Kidney (tissue), 14 donors: ENCODE results near the gene BCL2L12. TPM values are rescaled to one million over a fixed set of nuclear protein-coding genes. Genes with fewer than 3 reads are reported as not detected.
A peak's percentile ranks its signal among the peaks of the same experiment; 100 is the strongest.

Source experiments
- DNase-seq, 5 donors: peaks; one replicate each; pipeline ENCODE4 v3.0.0-alpha.2; 2013 to 2020
- FAIRE-seq: peaks from 2 replicates; lab custom pipeline; 2012; peaks lifted over from hg19 to GRCh38; lab: Jason Lieb, UNC
- H3K27ac ChIP-seq, 2 donors: one replicate each; pipeline ENCODE4 v1.7.0; 2013; ENCODE audit warnings: low read depth in 2 of 2, low read length in 2 of 2, inconsistent platforms in 1 of 2
- H3K27me3 ChIP-seq: one replicate; pipeline ENCODE4 v1.7.1; 2013; ENCODE audit warnings: low read length, inconsistent platforms; ENCODE audit not compliant: control insufficient read depth, insufficient read depth
- H3K36me3 ChIP-seq, 3 donors: one replicate each; pipeline versions ENCODE4 v1.7.0 to v1.7.1; 2013; ENCODE audit warnings: low read length in 3 of 3, control low read depth in 1 of 3, inconsistent platforms in 1 of 3; ENCODE audit not compliant: insufficient read depth in 3 of 3, control insufficient read depth in 2 of 3
- H3K4me1 ChIP-seq, 3 donors: one replicate each; pipeline versions ENCODE4 v1.7.0 to v1.7.1; 2013; ENCODE audit warnings: low read length in 3 of 3, inconsistent platforms in 1 of 3, low read depth in 1 of 3; ENCODE audit not compliant: control insufficient read depth in 2 of 3, insufficient read depth in 2 of 3
- H3K4me3 ChIP-seq, 3 donors: one replicate each; pipeline versions ENCODE4 v1.7.0 to v1.8.1; 2013; ENCODE audit warnings: low read length in 3 of 3, control low read depth in 1 of 3, inconsistent platforms in 1 of 3
- H3K9ac ChIP-seq, 3 donors: one replicate each; pipeline versions ENCODE4 v1.7.0 to v1.7.1; 2013; ENCODE audit warnings: low read length in 3 of 3, control low read depth in 1 of 3, inconsistent platforms in 1 of 3
- H3K9me3 ChIP-seq, 3 donors: one replicate each; pipeline versions ENCODE4 v1.7.0 to v1.7.1; 2013; ENCODE audit warnings: low read length in 3 of 3, control low read depth in 1 of 3, inconsistent platforms in 1 of 3; ENCODE audit not compliant: control insufficient read depth in 2 of 3, insufficient read depth in 1 of 3
- intact Hi-C: fragments of 100-400 bp; cut with DNase I; formaldehyde crosslinking; loops from one replicate; pipeline ENCODE4 v1.11.1; 2022
- polyA plus RNA-seq: library from polyadenylated mRNA; stranded (reverse); fragments of 350-450 nt; fragmentation: Illumina TruSeq; extraction: RNeasy Lipid Tissue Mini Kit (QIAGEN cat#74804); gene quantifications from one replicate; pipeline ENCODE4 v1.2.3, GENCODE V29; 2014; ENCODE audit warnings: low read depth, low replicate concordance; ENCODE audit not compliant: insufficient read depth
- total RNA-seq: library from RNA; stranded (reverse); fragmentation: NEBNext Ultra II Directional; extraction: Animal tissue kit (Norgen Biotek cat#: 25700); gene quantifications from one replicate; pipeline ENCODE4 v1.2.1, GENCODE V29; 2021
- TF ChIP-seq, protein P1 (sequence below): IDR thresholded peaks from 3 replicates; pipeline ENCODE4 v1.5.1; 2012; ENCODE audit warnings: mild to moderate bottlenecking, moderate library complexity, borderline replicate concordance; ENCODE audit not compliant: insufficient read depth; ENCODE audit errors: extremely low read depth
- donor health status: control.
- donor health status: control.
- donor health status: control.
- donor health status: control.
- donor health status: control.
- donor health status: DM: yes; HTN: yes; CAD: no.
- donor health status: Normal renal cell carcinoma (clear cell type).

Gene BCL2L12
- total and polyA plus RNA-seq, 2 donors from 2014 or later = 13.5 to 14.4 TPM

DNA sequence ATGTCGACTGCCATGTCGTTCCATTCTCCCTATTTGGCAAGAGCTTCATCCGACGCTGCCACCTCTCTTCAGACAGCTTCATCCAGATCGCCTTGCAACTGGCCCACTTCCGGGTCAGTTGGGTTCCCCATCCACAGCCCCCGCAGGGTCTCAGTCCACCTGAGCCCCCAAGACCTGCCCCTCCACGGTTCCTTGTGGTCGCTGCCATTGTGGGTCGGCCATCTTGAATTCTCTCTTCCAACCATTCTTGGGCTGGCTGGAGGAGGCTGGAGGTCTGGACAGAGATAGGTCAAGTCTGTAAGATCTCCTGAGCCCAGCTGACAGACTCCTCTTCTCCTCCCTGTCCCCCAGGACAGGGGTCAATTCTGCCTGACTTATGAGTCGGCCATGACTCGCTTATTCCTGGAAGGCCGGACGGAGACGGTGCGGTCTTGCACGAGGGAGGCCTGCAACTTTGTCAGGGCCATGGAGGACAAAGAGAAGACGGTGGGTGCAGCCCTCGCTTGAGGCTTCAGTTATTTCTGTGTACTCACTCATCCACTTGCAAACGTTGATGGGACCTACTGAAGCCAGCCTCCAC lies 44.7 kb downstream of the BCL2L12 start:
- H3K4me1 ChIP-seq = no peaks in the 10 kb centered on the region
- no peak for DNase-seq
- H3K9ac ChIP-seq = no peak overlapping the region
- H3K9me3 ChIP-seq = no peaks in the 10 kb centered on the region
- intact Hi-C loops = no loop called here
- H3K36me3 ChIP-seq = no peaks in the 10 kb centered on the region
- TF ChIP-seq, protein P1, sequence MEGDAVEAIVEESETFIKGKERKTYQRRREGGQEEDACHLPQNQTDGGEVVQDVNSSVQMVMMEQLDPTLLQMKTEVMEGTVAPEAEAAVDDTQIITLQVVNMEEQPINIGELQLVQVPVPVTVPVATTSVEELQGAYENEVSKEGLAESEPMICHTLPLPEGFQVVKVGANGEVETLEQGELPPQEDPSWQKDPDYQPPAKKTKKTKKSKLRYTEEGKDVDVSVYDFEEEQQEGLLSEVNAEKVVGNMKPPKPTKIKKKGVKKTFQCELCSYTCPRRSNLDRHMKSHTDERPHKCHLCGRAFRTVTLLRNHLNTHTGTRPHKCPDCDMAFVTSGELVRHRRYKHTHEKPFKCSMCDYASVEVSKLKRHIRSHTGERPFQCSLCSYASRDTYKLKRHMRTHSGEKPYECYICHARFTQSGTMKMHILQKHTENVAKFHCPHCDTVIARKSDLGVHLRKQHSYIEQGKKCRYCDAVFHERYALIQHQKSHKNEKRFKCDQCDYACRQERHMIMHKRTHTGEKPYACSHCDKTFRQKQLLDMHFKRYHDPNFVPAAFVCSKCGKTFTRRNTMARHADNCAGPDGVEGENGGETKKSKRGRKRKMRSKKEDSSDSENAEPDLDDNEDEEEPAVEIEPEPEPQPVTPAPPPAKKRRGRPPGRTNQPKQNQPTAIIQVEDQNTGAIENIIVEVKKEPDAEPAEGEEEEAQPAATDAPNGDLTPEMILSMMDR = no peak
- FAIRE-seq = no peak
- H3K27me3 ChIP-seq = no peaks in the 10 kb centered on the region
- H3K27ac ChIP-seq = no peak overlapping the region
- H3K4me3 ChIP-seq = no peak overlapping the region

DNA sequence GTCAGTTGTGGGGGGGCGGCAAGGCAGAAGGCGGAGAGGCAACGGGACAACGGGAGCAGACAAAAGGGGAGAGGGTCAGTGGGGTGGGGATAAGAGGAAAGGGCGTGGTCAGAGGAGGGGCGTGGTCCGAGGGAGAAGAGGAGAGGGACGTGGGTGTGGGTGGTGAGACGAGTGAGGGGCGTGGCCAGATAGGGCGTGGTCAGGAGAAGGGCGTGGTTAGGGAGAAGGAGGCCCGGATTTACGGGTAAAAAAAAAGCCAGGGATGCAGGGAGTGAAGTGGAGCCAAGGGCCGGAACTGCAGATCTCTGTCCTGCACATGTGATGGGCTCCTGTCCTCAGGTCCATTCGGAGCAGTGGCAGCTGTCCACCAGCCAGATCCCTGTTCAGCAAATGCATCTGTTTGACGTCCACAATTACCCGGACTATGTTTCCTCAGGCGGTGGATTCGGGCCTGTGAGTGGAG lies 46.7 kb downstream of the BCL2L12 start:
- DNase-seq = peak in 2 of 5 donors; percentile 56 to 83
- Histone ChIP-seq H3K9ac (no peak overlapping the region), H3K9me3 (no peaks in the 10 kb centered on the region), H3K36me3 (no peaks in the 10 kb centered on the region), H3K4me1 (no peaks in the 10 kb centered on the region), H3K4me3 (no peak overlapping the region), H3K27me3 (no peaks in the 10 kb centered on the region), H3K27ac (no peak overlapping the region)
- no peak for FAIRE-seq
- intact Hi-C loops = no loop called here
- TF ChIP-seq, protein P1 = no peak

DNA sequence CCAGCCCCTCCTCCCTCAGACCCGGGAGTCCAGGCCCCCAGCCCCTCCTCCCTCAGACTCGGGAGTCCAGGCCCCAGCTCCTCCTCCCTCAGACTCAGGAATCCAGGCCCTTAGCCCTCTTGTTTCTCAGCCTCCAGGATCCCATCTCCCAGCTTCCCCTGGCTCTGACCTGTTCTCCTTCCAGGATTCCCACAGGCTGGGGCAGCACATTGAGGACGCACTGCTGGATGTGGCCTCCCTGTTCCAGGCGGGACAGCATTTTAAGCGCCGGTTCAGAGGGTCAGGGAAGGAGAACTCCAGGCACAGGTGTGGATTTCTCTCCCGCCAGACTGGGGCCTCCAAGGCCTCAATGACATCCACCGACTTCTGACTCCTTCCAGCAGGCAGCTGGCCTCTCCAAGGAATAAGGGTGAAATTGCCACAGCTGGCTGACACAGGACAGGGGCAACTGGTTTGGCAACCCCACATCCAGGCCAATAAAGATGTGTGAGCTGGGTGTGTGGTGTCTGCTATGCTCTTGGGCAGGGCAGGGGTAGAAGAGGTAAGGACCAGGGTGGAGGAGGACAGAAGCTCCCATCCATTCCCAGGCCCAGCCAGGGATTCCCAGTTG lies 47.6 kb downstream of the BCL2L12 start:
- no peaks in the 10 kb centered on the region for H3K36me3 ChIP-seq
- no peak overlapping the region for H3K27ac ChIP-seq
- no peaks in the 10 kb centered on the region for H3K4me1 ChIP-seq
- H3K4me3 ChIP-seq = no peak overlapping the region
- DNase-seq (no peak), FAIRE-seq (no peak)
- no peak overlapping the region for H3K9ac ChIP-seq
- H3K9me3 ChIP-seq = no peaks in the 10 kb centered on the region
- intact Hi-C loops = no loop called here
- TF ChIP-seq, protein P1 = no peak
- H3K27me3 ChIP-seq = no peaks in the 10 kb centered on the region
